Peyer's patch (tissue), 4 donors: ENCODE measurements around the gene TBCD. TPM values are rescaled to one million over a fixed set of nuclear protein-coding genes. Genes with fewer than 3 reads are reported as not detected.
A peak's percentile ranks its signal among the peaks of the same experiment; 100 is the strongest.

Source experiments
- DNase-seq, 3 donors: peaks; one replicate each; pipeline ENCODE4 v3.0.0-alpha.2; 2017 to 2019
- H3K27ac ChIP-seq, 4 donors: fragments of 200-600 bp; sonication (generic); one replicate each; pipeline ENCODE4 v1.5.1; 2016 to 2019
- H3K27me3 ChIP-seq, 2 donors: fragments of 200-600 bp; sonication (generic); one replicate each; pipeline ENCODE4 v1.5.1; 2019
- H3K36me3 ChIP-seq, 3 donors: fragments of 200-600 bp; sonication (generic); one replicate each; pipeline ENCODE4 v1.5.1; 2016 to 2019
- H3K4me1 ChIP-seq, 4 donors: fragments of 200-600 bp; sonication (generic); one replicate each; pipeline ENCODE4 v1.5.1; 2016 to 2019
- H3K4me3 ChIP-seq, 4 donors: fragments of 200-600 bp; sonication (generic); 1 replicate in 3 of 4; 2 replicates in 1 of 4; pipeline ENCODE4 v1.5.1; 2016 to 2019; ENCODE audit warnings: mild to moderate bottlenecking in 1 of 4
- H3K9me3 ChIP-seq, 4 donors: fragments of 200-600 bp; sonication (generic); one replicate each; pipeline ENCODE4 v1.5.1; 2016 to 2019; ENCODE audit warnings: mild to moderate bottlenecking in 1 of 4
- POLR2A ChIP-seq, 2 donors: fragments of 450-650 bp; IDR thresholded peaks; one replicate each; pipeline ENCODE4 v1.5.1; 2017; ENCODE audit warnings: antibody characterized with exemption in 2 of 2, mild to moderate bottlenecking in 2 of 2, moderate library complexity in 2 of 2
- total RNA-seq, 4 donors: library from RNA; depleted of rRNA; stranded (reverse); fragments of >200 nt; gene quantifications; one replicate each; pipeline ENCODE4 v1.1.0, GENCODE V29; 2016
- TF ChIP-seq, protein P1 (sequence below), 6 experiments: fragments of 450-650 bp in 4 of 6; fragments of 200-600 bp in 2 of 6; sonication (generic) in 1 of 6; IDR thresholded peaks; one replicate each; pipeline ENCODE4 v1.5.1; 2017 to 2019; ENCODE audit warnings: antibody characterized with exemption in 6 of 6, mild to moderate bottlenecking in 3 of 6, moderate library complexity in 1 of 6

The TBCD gene
- 100 to 1,000 TPM in 1 of 4 donors, 10 to 100 TPM in 3; 58.7 to 130 (median 74.8) TPM for total RNA-seq

DNA sequence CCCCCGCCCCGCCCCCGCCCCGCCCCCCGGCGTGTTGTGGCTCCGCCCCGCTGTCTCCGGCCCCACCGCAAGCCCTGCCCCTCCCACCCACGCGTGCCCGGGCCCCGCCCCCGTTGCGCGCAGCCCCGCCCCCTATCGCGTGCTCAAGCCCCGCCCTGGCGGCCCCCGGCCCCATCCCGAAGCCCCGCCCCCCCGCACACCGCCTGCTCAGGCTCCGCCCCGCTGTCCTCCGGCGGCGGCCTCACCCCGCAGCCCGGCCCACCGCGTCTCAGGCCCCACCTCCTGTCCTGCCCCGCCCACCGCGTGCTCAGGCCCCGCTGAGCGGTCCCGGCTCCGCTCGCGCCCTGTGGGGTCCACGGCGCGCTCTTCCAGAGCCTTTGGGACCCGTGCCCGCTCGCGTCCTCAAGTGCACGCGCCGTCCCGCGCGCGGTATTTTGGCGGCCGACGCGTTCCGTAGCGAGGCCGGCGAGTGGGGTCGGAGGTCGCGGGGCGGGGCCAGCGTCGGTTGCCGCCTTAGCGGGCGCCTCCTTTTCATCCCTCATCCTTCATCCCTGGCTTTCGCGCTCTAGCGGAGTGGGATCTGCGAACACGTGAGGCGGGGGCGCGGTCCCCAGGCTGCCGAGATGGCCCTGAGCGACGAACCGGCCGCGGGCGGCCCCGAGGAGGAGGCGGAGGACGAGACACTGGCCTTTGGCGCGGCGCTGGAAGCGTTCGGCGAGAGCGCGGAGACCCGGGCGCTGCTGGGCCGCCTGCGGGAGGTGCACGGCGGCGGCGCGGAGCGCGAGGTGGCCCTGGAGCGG is at the start of gene TBCD:
TBCD (plus strand) TSS at position 495 of the 800 bp plus-strand sequence; CDS start at position 624, 129 bp downstream.
- peak; percentile 28 to 43 for TF ChIP-seq POLR2A (IDR thresholded peaks at IDR 0.05)
- TF ChIP-seq, protein P1, sequence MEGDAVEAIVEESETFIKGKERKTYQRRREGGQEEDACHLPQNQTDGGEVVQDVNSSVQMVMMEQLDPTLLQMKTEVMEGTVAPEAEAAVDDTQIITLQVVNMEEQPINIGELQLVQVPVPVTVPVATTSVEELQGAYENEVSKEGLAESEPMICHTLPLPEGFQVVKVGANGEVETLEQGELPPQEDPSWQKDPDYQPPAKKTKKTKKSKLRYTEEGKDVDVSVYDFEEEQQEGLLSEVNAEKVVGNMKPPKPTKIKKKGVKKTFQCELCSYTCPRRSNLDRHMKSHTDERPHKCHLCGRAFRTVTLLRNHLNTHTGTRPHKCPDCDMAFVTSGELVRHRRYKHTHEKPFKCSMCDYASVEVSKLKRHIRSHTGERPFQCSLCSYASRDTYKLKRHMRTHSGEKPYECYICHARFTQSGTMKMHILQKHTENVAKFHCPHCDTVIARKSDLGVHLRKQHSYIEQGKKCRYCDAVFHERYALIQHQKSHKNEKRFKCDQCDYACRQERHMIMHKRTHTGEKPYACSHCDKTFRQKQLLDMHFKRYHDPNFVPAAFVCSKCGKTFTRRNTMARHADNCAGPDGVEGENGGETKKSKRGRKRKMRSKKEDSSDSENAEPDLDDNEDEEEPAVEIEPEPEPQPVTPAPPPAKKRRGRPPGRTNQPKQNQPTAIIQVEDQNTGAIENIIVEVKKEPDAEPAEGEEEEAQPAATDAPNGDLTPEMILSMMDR (IDR thresholded peaks at IDR 0.05) = no peak
- Histone ChIP-seq H3K4me1 (peaks cover 0 to 22% (median 9%) of the 10 kb centered on the region in 4 donors), H3K4me3 (peak within 1 kb of the TSS; percentile 86 to 98 (median 90)), H3K36me3 (no peaks in the 10 kb centered on the region), H3K27me3 (no peaks in the 10 kb centered on the region), H3K9me3 (no peaks in the 10 kb centered on the region), H3K27ac (peak within 1 kb of the TSS; percentile 81 to 91 (median 90))
- DNase-seq = peak; percentile 87 to 93 (median 92)

DNA sequence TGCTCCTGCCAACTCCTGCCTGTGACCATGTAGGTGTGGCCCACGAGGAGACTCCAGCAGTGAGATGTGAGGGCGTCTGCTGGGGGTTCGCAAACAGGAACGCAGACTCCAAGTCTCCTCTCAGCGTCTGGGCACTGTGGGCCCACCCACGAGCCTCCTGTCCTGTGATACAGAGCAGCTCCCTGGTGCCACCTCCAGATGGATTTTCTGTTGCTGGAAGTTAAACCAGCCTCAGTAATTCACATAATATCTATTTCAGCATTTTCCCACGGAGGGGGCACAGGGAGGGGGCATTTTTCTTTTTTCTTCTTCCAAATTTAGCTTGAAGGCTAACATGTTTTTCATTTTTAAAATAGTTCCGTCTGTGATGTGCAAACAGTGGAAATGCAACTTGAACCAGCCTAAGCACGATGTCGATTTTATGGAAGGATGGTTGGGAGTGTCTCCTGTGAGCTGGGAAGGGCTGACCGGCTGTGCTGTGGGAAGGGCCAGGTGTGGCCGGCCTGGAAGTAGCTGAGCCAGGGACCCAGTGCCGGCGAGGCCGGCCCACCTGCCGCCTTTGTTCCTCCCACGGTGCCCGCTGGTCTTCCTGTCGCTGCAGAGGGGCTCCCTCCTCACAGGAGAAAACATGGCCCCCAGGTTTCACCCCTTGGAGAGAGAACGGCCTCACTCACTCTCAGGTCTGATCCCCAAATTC is 49.5 kb upstream of the TBCD start:
- Histone ChIP-seq H3K27me3 (no peaks in the 10 kb centered on the region), H3K9me3 (no peaks in the 10 kb centered on the region), H3K4me1 (peaks cover 0 to 26% (median 11%) of the 10 kb centered on the region in 4 donors), H3K4me3 (peak overlapping the region in 2 of 4 donors; percentile 26 to 41), H3K27ac (peak overlapping the region in 3 of 4 donors; percentile 57 to 92 (median 75)), H3K36me3 (no peaks in the 10 kb centered on the region)
- TF ChIP-seq, protein P1 (IDR thresholded peaks at IDR 0.05) = no peak
- peak in 1 of 2 donors; percentile 16 for TF ChIP-seq POLR2A (IDR thresholded peaks at IDR 0.05)
- DNase-seq = peak in 2 of 3 donors; percentile 67 to 73

DNA sequence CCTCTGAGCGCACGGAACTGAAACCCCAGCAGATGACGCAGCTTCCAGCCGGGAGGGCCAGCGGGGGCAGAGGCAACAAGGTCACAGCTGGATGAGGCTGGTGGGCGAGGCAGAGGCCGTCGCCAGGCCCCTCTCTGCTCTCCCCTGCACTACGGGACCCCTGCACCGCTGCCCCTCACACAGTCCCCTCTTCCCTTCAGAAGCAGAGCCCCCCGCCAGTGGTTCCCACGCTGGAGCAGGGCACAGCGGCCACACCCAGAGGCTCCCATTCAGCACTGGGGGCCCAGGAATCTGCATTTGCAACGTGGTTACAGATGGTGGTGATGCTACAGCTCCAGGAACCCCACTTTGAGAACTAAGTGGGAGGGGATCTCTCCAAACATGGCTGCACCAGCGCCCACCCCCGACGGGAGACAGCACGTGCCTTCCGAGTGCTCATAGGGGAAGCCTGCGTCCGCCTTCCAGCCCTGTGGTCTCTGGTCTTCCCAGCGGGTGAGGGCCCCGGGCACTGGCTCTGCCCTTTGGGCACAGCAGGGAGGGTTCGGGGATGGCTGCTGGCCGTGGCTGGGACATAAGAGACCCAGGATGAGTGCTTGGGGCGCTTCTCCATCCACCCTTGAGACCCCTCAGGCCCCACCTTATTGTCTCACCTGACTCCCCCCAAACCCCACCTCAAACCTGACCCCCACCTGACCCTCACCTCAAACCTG is 48.7 kb upstream of the TBCD start:
- peak overlapping the region in 2 of 4 donors; percentile 26 to 41 for H3K4me3 ChIP-seq
- H3K36me3 ChIP-seq = no peaks in the 10 kb centered on the region
- no peak for TF ChIP-seq POLR2A (IDR thresholded peaks at IDR 0.05)
- TF ChIP-seq, protein P1 (IDR thresholded peaks at IDR 0.05) = no peak
- peaks cover 0 to 23% (median 8%) of the 10 kb centered on the region in 4 donors for H3K4me1 ChIP-seq
- H3K9me3 ChIP-seq = no peaks in the 10 kb centered on the region
- DNase-seq = no peak
- H3K27ac ChIP-seq = peak overlapping the region in 3 of 4 donors; percentile 57 to 92 (median 75)
- H3K27me3 ChIP-seq = no peaks in the 10 kb centered on the region

DNA sequence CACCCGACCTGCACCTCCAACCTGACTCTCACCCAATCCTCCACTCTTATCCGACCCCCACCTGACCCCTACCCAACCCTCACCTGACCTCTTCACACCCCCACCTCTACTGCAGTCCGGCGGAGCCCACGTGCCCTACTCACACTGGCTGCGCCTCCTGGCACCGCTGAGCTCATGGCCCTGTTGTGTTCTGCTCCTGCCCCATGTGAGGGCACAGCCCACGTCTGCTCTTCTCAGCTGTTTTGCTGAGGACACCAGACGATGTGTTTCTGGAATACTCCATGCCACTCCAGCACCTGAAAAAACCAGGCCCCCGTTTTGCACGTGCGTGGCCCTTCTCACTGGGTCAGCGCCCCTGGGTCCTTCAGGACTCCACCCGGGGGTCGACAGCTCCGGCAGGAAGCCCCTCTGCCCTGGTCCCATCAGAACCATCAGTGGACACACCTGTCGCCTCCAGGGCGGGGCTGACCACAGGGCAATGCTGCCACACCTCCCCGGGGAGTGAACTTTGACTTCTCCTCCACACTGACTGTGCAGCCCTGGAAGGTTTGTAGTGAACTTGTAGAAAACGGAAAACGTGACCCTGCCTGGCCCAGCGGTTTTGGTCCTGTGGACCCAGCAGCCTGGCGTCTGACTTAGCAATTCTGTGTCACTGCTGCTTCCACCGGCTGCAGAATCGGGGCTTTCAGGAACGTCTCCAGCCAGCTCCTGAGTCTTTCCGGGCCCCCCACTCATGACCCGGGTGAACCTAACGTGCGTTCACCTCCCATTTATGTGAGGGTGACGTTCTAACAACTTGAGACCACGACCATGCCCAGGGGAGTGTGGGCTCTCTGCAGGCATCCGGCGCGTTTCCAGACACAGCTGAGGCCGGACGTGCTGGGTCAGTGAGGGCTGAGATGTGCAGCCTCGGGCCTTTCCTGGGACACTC is 47.7 kb upstream of the TBCD start:
- Histone ChIP-seq H3K27ac (peak overlapping the region in 3 of 4 donors; percentile 57 to 92 (median 75)), H3K9me3 (no peaks in the 10 kb centered on the region), H3K4me1 (peaks cover 0 to 25% (median 6%) of the 10 kb centered on the region in 4 donors), H3K27me3 (no peaks in the 10 kb centered on the region), H3K36me3 (no peaks in the 10 kb centered on the region), H3K4me3 (peak overlapping the region in 2 of 4 donors; percentile 41 to 48)
- peak; percentile 31 to 48 for TF ChIP-seq POLR2A (IDR thresholded peaks at IDR 0.05)
- TF ChIP-seq, protein P1 (IDR thresholded peaks at IDR 0.05) = no peak
- DNase-seq = peak in 2 of 3 donors; percentile 92 to 93
